HG02885 (cell line): Measurements from ENCODE around the gene MMRN1.
A peak's percentile ranks its signal among the peaks of the same experiment; 100 is the strongest.

Experiments
- ATAC-seq: cut with Tn5 transposase; IDR thresholded peaks from one replicate; pipeline ENCODE4 v1.9.1; 2021; ENCODE audit warnings: mild to moderate bottlenecking; ENCODE audit not compliant: unreplicated experiment, poor library complexity

Gene MMRN1

GRCh38 chr4:89909889-89910288 lies 15.2 kb downstream of the MMRN1 start:
- ATAC-seq, result no peak

GRCh38 chr4:89913623-89914022 lies 19.0 kb downstream of the MMRN1 start:
- ATAC-seq, result no peak

- no peak for ATAC-seq
These were observed 20.2 kb downstream of the MMRN1 start for GRCh38 chr4:89914609-89915550.

- ATAC-seq, result no peak
These were observed 21.3 kb downstream of the MMRN1 start for GRCh38 chr4:89915937-89916336.

DNA sequence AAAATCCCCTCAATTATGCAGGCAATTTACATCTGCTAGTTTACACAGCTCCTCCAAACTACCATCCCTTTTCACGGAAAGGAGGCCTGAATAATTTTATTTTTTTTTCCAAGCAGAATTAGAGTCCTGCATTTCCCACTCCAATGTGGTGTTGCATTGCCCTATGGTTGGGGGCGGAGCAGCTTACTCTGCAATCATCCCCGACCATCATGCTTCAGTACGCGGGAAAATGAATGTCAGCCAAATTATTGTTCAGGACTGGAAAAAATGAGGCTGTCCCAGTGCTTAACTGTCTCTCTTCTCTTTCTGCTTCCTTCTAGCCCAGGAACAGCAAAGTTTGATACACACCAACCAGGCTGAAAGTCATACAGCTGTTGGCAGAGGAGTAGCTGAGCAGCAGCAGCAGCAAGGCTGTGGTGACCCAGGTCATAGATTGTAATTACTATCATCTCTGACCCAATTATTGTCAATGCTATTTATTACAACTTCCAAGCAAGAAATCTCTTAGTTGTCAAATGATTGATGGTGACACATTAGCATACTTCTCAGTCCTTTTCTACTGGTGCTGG lies 28.3 kb downstream of the MMRN1 start:
- no peak for ATAC-seq

- no peak for ATAC-seq
These were observed 34.2 kb downstream of the MMRN1 start for GRCh38 chr4:89928838-89929237.

- peak; percentile 68 for ATAC-seq
These were observed 34.9 kb downstream of the MMRN1 start for GRCh38 chr4:89929425-89930159.

GRCh38 chr4:89939546-89939945 lies 44.9 kb downstream of the MMRN1 start:
- ATAC-seq, result no peak

DNA sequence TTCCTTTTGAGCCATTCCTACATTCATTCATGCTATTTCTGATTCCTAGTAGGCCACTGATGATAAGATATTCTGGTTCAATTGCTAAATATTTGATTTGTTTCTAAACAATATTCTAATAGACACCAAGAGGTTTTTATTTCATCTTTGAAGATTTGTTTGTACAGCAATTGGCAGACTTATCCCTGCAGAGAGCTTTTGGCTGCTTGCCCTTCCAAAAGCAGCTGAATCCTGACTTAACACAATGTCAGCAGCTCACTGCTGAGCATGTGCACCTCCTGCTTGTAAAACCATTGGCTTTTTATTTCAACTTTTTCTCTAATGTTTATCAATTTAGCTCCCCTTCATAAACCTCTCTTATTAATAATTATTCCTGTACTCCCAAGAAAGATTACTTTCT lies 45.3 kb downstream of the MMRN1 start:
- ATAC-seq, result no peak

DNA sequence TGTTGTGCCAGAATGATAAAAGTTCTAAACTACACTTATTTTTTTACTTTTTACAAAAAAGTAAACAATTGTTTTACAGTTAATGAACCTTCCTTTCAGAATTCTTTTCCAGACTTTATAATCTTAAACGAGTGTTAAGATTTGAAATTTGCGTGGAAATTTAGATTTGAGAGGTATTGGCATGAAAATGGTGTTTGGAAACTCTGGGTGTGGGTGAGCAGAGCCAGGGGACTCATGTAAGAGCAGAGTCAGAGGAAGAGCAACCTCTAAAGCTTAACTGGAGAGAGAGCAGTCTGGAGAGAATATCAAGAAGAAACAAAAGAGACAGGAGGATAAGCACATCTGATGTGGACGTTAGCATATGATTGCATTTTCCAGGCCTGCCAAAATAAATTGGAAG lies 48.2 kb downstream of the MMRN1 start:
- no peak for ATAC-seq

- ATAC-seq, result peak; percentile 50
These were observed 55.2 kb downstream of the MMRN1 start for GRCh38 chr4:89949782-89950387.

DNA sequence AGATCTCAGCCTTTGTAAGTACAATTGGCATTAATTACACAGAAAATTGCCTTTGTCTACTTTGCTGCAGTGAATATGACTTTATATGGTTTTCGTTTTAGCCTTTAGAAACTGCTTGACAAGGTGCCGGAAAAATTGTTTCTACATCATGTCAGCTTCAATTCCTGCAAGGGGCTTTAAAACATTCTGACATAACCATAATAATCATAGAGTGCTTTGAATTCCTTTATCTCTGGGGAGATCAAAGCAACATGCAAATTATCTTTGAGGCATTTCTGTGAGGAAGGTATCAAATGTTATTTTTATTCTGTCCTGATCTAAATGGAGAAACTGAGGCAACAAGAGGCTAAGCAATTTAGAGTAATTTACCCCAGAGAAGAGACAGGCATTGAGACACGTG lies 57.8 kb downstream of the MMRN1 start:
- no peak for ATAC-seq

- ATAC-seq, result no peak
These were observed 60.4 kb downstream of the MMRN1 start for GRCh38 chr4:89954906-89955695.

DNA sequence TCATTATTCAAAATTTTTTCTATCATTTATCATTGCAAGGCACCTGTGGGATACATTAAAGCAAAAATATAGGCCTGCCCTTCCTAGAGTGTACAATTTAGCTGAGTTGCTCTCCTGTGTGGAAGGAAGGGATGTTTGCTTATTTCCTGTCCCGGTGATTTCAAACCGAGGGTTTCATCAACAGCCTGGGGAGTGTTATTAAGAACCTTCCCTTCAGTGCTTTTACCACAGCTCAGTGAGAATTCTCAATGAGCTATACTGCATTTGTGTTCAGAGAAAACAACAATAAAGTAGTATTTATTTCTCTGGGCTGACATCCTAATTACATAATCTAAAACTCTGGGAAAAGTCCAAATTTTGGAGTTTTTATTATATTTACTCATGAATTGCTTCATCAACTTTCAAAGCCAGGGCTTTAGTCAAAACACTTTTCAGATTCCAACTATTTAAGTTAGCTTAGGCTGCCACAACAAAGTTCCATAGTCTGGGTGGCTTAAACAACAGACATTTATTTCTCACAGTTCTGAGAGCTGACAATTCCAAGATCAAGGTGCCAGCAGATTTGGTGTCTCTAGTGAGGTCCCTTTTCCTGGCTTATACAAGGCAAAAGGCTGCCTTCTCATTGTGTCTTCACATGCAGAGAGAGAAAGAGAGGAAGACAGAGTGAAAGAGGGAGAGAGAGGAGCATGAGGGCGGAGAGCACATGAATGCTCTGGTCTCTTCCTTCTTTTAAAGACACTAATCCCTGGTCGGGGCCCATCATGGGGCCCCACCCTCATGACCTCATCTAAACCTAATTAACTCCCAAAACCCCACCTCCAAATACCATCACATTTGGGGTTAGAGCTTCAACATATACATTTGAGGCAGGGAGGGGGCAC lies 62.6 kb downstream of the MMRN1 start:
- no peak for ATAC-seq

DNA sequence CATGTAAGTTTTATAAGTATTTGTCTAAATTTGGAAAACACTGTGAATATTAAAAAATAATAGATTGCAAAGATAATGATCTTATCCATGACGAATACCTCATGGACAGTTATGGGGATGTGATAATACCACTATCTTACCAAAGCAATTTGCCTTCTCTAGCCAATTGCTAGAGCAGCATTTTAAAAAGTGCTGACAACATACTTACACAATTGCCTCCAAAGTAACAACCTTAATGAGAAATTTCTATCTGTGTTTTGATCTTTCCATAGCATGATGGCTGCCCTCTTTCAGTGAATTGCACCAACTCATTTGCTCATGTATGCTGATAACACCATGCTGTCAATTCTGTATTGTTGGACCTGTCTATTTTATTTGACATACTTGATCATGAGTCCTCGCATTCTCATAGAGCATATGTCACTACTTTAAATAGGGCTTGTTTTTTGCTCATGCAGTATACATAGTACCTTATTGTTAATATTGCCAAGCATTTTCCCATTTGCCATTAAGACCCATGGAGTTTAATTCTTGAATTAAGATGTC lies 87.2 kb downstream of the MMRN1 start:
- no peak for ATAC-seq

DNA sequence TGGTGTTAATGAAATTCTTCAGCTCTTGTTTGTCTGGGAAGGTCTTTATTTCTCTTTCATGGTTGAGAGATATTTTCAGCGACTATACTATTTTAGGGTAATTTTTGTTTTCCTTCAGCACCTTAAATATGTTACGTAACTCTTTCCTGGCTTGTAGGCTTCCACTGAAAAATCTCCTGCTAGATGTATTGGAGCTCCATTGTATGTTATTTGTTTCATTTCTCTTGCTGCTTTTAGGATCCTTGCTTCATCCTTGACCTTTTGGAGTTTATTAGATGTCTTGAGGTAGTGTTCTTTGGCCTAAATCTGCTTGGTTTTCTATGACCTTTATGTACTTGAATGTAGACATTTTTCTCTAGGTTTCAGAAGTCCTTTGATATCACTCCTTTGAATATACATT lies 93.6 kb downstream of the MMRN1 start:
- no peak for ATAC-seq

DNA sequence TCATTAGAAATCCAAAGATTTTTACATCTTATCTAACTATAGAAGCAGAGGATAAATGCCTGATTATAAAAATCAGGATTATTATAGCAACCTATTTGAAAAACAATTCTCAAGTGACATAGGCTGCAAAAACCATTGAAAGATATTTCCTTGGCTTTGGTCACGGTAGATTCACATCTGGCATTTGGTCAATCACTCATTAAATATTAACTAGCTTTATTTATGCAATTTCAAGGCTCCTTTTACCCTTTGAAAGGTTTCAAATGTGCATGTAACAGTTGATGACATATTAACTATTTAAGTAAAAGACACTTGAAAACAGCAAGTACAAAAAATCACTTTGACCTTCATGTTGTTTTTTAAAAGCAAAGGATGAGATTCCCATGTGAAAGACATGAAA lies 98.1 kb downstream of the MMRN1 start:
- no peak for ATAC-seq

DNA sequence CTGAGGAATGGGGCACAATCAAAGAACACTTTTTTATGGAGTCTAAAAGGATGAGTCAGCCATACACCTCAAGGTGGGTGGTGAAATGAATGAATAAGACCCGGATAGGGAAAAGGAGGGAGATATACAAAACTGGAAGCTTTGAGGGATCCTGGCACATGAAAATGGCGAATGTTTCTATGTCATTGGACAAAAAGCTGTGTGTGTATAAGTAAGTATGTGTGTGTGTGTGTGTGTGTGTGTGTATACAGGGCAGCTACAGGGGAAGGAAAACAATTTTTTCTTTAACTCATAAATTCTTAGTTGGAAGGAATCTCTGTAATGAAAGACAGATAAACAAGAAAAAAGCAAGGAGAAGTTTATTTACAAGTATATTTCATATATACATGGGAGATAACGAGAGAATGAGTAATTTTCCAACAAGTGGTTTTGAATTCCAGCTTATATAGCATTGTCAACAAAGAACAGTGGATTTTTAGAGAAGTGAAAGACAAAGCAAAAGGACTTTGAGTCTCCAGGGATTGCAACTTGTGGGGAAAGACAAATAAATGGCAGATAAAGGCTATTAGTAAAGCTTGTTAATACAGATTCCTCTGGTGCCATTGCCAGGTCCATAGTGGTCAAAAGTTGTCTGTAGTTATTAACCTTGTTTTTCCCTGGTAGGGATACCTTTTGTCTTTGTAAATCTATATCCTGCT lies 99.7 kb downstream of the MMRN1 start:
- ATAC-seq, result no peak
